IgD-negative memory B cell (primary cell): ENCODE results near the gene CGNL1. TPM values are rescaled to one million over a fixed set of nuclear protein-coding genes. Genes with fewer than 3 reads are reported as not detected.

ENCODE experiments used
- H3K27ac Mint-ChIP-seq, 3 donors: one replicate each; pipeline ENCODE4 v1.8.0; 2020 to 2022; ENCODE audit warnings: mild to moderate bottlenecking in 3 of 3, mixed read lengths in 3 of 3, moderate library complexity in 1 of 3
- H3K27me3 Mint-ChIP-seq: one replicate; pipeline ENCODE4 v1.8.0; 2021; ENCODE audit warnings: mixed read lengths
- H3K36me3 Mint-ChIP-seq: one replicate; pipeline ENCODE4 v1.8.0; 2020; ENCODE audit warnings: mild to moderate bottlenecking, mixed read lengths
- H3K4me1 Mint-ChIP-seq, 3 donors: one replicate each; pipeline ENCODE4 v1.8.0; 2020 to 2022; ENCODE audit warnings: mixed read lengths in 3 of 3, mild to moderate bottlenecking in 1 of 3
- H3K4me3 Mint-ChIP-seq, 4 donors: one replicate each; pipeline ENCODE4 v1.8.0; 2020 to 2022; ENCODE audit warnings: mild to moderate bottlenecking in 4 of 4, mixed read lengths in 4 of 4, moderate library complexity in 3 of 4
- H3K9me3 Mint-ChIP-seq, 3 donors: one replicate each; pipeline ENCODE4 v1.8.0; 2020 to 2021; ENCODE audit warnings: mixed read lengths in 3 of 3, mild to moderate bottlenecking in 1 of 3
- polyA plus RNA-seq: library from polyadenylated mRNA; unstranded; fragments of 300-500 nt; fragmentation: Illumina TruSeq; gene quantifications from one replicate; pipeline ENCODE4 v1.2.3, GENCODE V29; 2021

The CGNL1 gene
- polyA plus RNA-seq, 1 donor from 2014 or later: 0.16 TPM

GRCh38 chr15:57363661-57364060 is 12.6 kb upstream of the CGNL1 start:
- Mint-ChIP-seq H3K36me3 (no peaks in the 10 kb centered on the region), H3K4me1 (peaks cover 0 to 5% (median 1%) of the 10 kb centered on the region in 3 donors), H3K4me3 (no peak overlapping the region), H3K9me3 (no peaks in the 10 kb centered on the region), H3K27ac (no peak overlapping the region), H3K27me3 (no peaks in the 10 kb centered on the region)

GRCh38 chr15:57364282-57365007 is 11.9 kb upstream of the CGNL1 start:
- Mint-ChIP-seq H3K9me3 (no peaks in the 10 kb centered on the region), H3K36me3 (no peaks in the 10 kb centered on the region), H3K4me1 (peaks cover 0 to 5% (median 1%) of the 10 kb centered on the region in 3 donors), H3K27ac (no peak overlapping the region), H3K4me3 (no peak overlapping the region), H3K27me3 (no peaks in the 10 kb centered on the region)

GRCh38 chr15:57367556-57367955 is 8.7 kb upstream of the CGNL1 start:
- Mint-ChIP-seq H3K9me3 (no peaks in the 10 kb centered on the region), H3K36me3 (no peaks in the 10 kb centered on the region), H3K4me3 (no peak overlapping the region), H3K4me1 (peaks cover 0 to 5% (median 1%) of the 10 kb centered on the region in 3 donors), H3K27me3 (no peaks in the 10 kb centered on the region), H3K27ac (no peak overlapping the region)

- H3K4me1 Mint-ChIP-seq: peaks cover 0 to 1% (median 0%) of the 10 kb centered on the region in 3 donors
These were observed 5.4 kb upstream of the CGNL1 start for GRCh38 chr15:57370929-57371328.

GRCh38 chr15:57373251-57373881 is 2.9 kb upstream of the CGNL1 start:
- Mint-ChIP-seq H3K4me3 (no peak overlapping the region), H3K27me3 (peaks cover 32% of the 10 kb centered on the region), H3K27ac (no peak overlapping the region), H3K4me1 (peaks cover 6 to 10% (median 7%) of the 10 kb centered on the region in 3 donors), H3K36me3 (no peaks in the 10 kb centered on the region), H3K9me3 (peaks cover 0 to 2% (median 0%) of the 10 kb centered on the region in 3 donors)

More at GRCh38 chr15:57370929-57371328, 5.4 kb upstream of the CGNL1 start:
- H3K4me3 Mint-ChIP-seq: no peak overlapping the region
- peaks cover 16% of the 10 kb centered on the region for H3K27me3 Mint-ChIP-seq
- no peaks in the 10 kb centered on the region for H3K36me3 Mint-ChIP-seq
- H3K27ac Mint-ChIP-seq: no peak overlapping the region
- peaks cover 0 to 2% (median 0%) of the 10 kb centered on the region in 3 donors for H3K9me3 Mint-ChIP-seq

- Mint-ChIP-seq H3K27me3 (peaks cover 37% of the 10 kb centered on the region), H3K36me3 (no peaks in the 10 kb centered on the region), H3K27ac (no peak overlapping the region), H3K4me1 (peaks cover 6 to 10% (median 7%) of the 10 kb centered on the region in 3 donors), H3K9me3 (peaks cover 0 to 2% (median 0%) of the 10 kb centered on the region in 3 donors), H3K4me3 (no peak overlapping the region)
These were observed 2.4 kb upstream of the CGNL1 start for GRCh38 chr15:57373882-57374276.

GRCh38 chr15:57376696-57377477 is 582 bp downstream of the CGNL1 start:
- Mint-ChIP-seq H3K27ac (no peak overlapping the region), H3K36me3 (no peaks in the 10 kb centered on the region), H3K4me1 (peaks cover 6 to 10% (median 7%) of the 10 kb centered on the region in 3 donors), H3K27me3 (peaks cover 49% of the 10 kb centered on the region), H3K9me3 (peaks cover 0 to 2% (median 0%) of the 10 kb centered on the region in 3 donors), H3K4me3 (peak overlapping the region; percentile 31 to 91 (median 75))

GRCh38 chr15:57377478-57377847 is 1.2 kb downstream of the CGNL1 start:
- H3K27me3 Mint-ChIP-seq: peaks cover 49% of the 10 kb centered on the region
- peaks cover 0 to 2% (median 0%) of the 10 kb centered on the region in 3 donors for H3K9me3 Mint-ChIP-seq
- peak overlapping the region; percentile 31 to 91 (median 75) for H3K4me3 Mint-ChIP-seq
- peak overlapping the region in 1 of 3 donors; percentile 0 for H3K27ac Mint-ChIP-seq
- H3K36me3 Mint-ChIP-seq: no peaks in the 10 kb centered on the region
- peaks cover 6 to 10% (median 7%) of the 10 kb centered on the region in 3 donors for H3K4me1 Mint-ChIP-seq

- Mint-ChIP-seq H3K27me3 (peaks cover 46% of the 10 kb centered on the region), H3K27ac (no peak overlapping the region), H3K36me3 (peaks cover under 1% of the 10 kb centered on the region), H3K4me3 (peak overlapping the region in 1 of 4 donors; percentile 0), H3K4me1 (peaks cover 6 to 10% (median 7%) of the 10 kb centered on the region in 3 donors), H3K9me3 (no peaks in the 10 kb centered on the region)
These were observed 3.2 kb downstream of the CGNL1 start for GRCh38 chr15:57379487-57379886.

- Mint-ChIP-seq H3K9me3 (no peaks in the 10 kb centered on the region), H3K27ac (no peak overlapping the region), H3K4me1 (peaks cover 6 to 10% (median 7%) of the 10 kb centered on the region in 3 donors), H3K36me3 (peaks cover 3% of the 10 kb centered on the region), H3K4me3 (no peak overlapping the region), H3K27me3 (peaks cover 35% of the 10 kb centered on the region)
These were observed 4.5 kb downstream of the CGNL1 start for GRCh38 chr15:57380854-57381253.

- H3K27ac Mint-ChIP-seq: no peak overlapping the region
- peaks cover 3% of the 10 kb centered on the region for H3K36me3 Mint-ChIP-seq
- H3K9me3 Mint-ChIP-seq: no peaks in the 10 kb centered on the region
- H3K27me3 Mint-ChIP-seq: peaks cover 29% of the 10 kb centered on the region
- H3K4me1 Mint-ChIP-seq: peaks cover 1 to 3% (median 3%) of the 10 kb centered on the region in 3 donors
- no peak overlapping the region for H3K4me3 Mint-ChIP-seq
These were observed 5.9 kb downstream of the CGNL1 start for GRCh38 chr15:57382215-57382614.

- peaks cover 0 to under 1% (median 0%) of the 10 kb centered on the region in 3 donors for H3K4me1 Mint-ChIP-seq
- peaks cover 3% of the 10 kb centered on the region for H3K36me3 Mint-ChIP-seq
- no peak overlapping the region for H3K4me3 Mint-ChIP-seq
- H3K9me3 Mint-ChIP-seq: no peaks in the 10 kb centered on the region
- H3K27me3 Mint-ChIP-seq: peaks cover 24% of the 10 kb centered on the region
- no peak overlapping the region for H3K27ac Mint-ChIP-seq
These were observed 6.7 kb downstream of the CGNL1 start for GRCh38 chr15:57382969-57383368.

- Mint-ChIP-seq H3K9me3 (no peaks in the 10 kb centered on the region), H3K4me3 (no peak overlapping the region), H3K36me3 (peaks cover 3% of the 10 kb centered on the region)
These were observed 7.7 kb downstream of the CGNL1 start for GRCh38 chr15:57384024-57384423.

GRCh38 chr15:57384816-57385215 is 8.5 kb downstream of the CGNL1 start:
- Mint-ChIP-seq H3K27ac (peak overlapping the region in 1 of 3 donors; percentile 1), H3K36me3 (peaks cover 3% of the 10 kb centered on the region), H3K4me3 (no peak overlapping the region), H3K27me3 (peaks cover 12% of the 10 kb centered on the region), H3K4me1 (no peaks in the 10 kb centered on the region), H3K9me3 (no peaks in the 10 kb centered on the region)

More at GRCh38 chr15:57384024-57384423, 7.7 kb downstream of the CGNL1 start:
- Mint-ChIP-seq H3K4me1 (no peaks in the 10 kb centered on the region), H3K27me3 (peaks cover 16% of the 10 kb centered on the region), H3K27ac (no peak overlapping the region)

GRCh38 chr15:57385923-57386390 is 9.7 kb downstream of the CGNL1 start:
- no peak overlapping the region for H3K4me3 Mint-ChIP-seq
- H3K36me3 Mint-ChIP-seq: peaks cover 3% of the 10 kb centered on the region
- H3K27me3 Mint-ChIP-seq: peaks cover 8% of the 10 kb centered on the region
- H3K4me1 Mint-ChIP-seq: no peaks in the 10 kb centered on the region
- H3K27ac Mint-ChIP-seq: no peak overlapping the region
- no peaks in the 10 kb centered on the region for H3K9me3 Mint-ChIP-seq
